ENCODE data around the gene RABGAP1L. TPM values are rescaled to one million over a fixed set of nuclear protein-coding genes. Genes with fewer than 3 reads are reported as not detected.

The RABGAP1L gene
- polyA plus RNA-seq, 4 donors = 20.6 to 53.9 (median 25.1) TPM

Other genes with a start within 250 kb of the RABGAP1L start
- 1 to 10 TPM in 1 of 4 donors, under 1 TPM in 2, not detected in 1; 0.19 to 1.0 (median 0.89) TPM for gene SERPINC1, start 242.2 kb upstream of the RABGAP1L start, polyA plus RNA-seq
- 10 to 100 TPM in 1 of 4 donors, 1 to 10 TPM in 3; 2.4 to 12.3 (median 4.4) TPM for gene RC3H1, start 137.2 kb upstream of the RABGAP1L start, polyA plus RNA-seq